ENCODE measurements around the gene INPP4A.

The INPP4A gene

GRCh38 chr2:98448441-98449145, 3.9 kb downstream of the INPP4A start:
- TF ChIP-seq REST (IDR thresholded peaks at IDR 0.05; ENCODE audit: insufficient replicate concordance, low read depth): no peak
- TF ChIP-seq CTCF (IDR thresholded peaks at IDR 0.05; ENCODE audit: insufficient read depth, low read length): no peak
- TF ChIP-seq POLR2AphosphoS5 (IDR thresholded peaks at IDR 0.05; ENCODE audit: low read depth): no peak
- no peak for TF ChIP-seq GABPA (IDR thresholded peaks at IDR 0.05; ENCODE audit: low read depth)
- no peak for TF ChIP-seq SPI1 (IDR thresholded peaks at IDR 0.05; ENCODE audit: borderline replicate concordance, low read depth)
- no peak overlapping the region for H3K27ac ChIP-seq (replicated peaks)
- H3K27me3 ChIP-seq (ENCODE audit: insufficient read depth, poor library complexity, severe bottlenecking): no peaks in the 10 kb centered on the region
- DNase-seq (ENCODE audit: low read depth in 1 of 2, low spot score in 1 of 2): no peak
- no peak overlapping the region for H3K4me3 ChIP-seq (replicated peaks; ENCODE audit: insufficient read depth, low read length)

DNA sequence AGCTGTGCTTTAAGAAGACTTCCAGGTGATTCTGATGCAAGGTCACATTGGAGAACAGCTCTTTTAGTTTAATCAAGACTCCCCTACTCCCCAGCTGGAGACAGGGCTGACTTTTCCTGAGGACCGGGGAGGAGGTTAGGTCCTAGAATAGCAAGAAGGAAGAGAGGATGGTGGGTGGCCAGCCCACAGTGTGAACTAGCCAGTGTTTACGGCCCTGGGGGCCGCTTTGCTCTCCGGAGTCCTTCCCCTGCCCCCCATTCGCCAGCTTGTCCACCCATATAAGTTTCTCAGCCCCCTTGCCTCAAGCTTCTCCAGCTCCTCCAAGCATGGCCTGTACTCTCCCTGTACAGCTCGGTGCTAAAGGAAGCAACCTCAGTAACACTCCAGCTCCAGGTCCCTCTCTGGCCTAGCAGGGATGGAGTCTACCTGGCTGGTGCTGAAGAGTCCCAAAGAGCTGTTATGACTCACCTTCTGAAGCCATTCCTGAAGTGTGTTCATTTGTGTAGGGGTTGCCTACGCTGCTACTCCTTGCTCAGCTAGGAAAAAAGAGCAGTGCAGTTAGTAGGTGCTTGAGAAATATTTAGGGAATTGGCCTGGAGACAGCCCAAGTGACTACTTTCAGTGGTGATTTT, 7.9 kb downstream of the INPP4A start:
- DNase-seq (ENCODE audit: low read depth in 1 of 2, low spot score in 1 of 2): no peak
- no peak for TF ChIP-seq POLR2AphosphoS5 (IDR thresholded peaks at IDR 0.05; ENCODE audit: low read depth)
- TF ChIP-seq CTCF (IDR thresholded peaks at IDR 0.05; ENCODE audit: insufficient read depth, low read length): no peak
- no peak for TF ChIP-seq GABPA (IDR thresholded peaks at IDR 0.05; ENCODE audit: low read depth)
- TF ChIP-seq SPI1 (IDR thresholded peaks at IDR 0.05; ENCODE audit: borderline replicate concordance, low read depth): no peak
- TF ChIP-seq REST (IDR thresholded peaks at IDR 0.05; ENCODE audit: insufficient replicate concordance, low read depth): no peak
- H3K4me3 ChIP-seq (replicated peaks; ENCODE audit: insufficient read depth, low read length): no peak overlapping the region
- no peaks in the 10 kb centered on the region for H3K27me3 ChIP-seq (ENCODE audit: insufficient read depth, poor library complexity, severe bottlenecking)
- peak overlapping the region; percentile 57 for H3K27ac ChIP-seq (replicated peaks)

- Histone ChIP-seq H3K27ac (replicated peaks) (peak overlapping the region; percentile 57), H3K4me3 (replicated peaks; ENCODE audit: insufficient read depth, low read length) (no peak overlapping the region), H3K27me3 (ENCODE audit: insufficient read depth, poor library complexity, severe bottlenecking) (no peaks in the 10 kb centered on the region)
- no peak for TF ChIP-seq CTCF (IDR thresholded peaks at IDR 0.05; ENCODE audit: insufficient read depth, low read length)
- no peak for TF ChIP-seq GABPA (IDR thresholded peaks at IDR 0.05; ENCODE audit: low read depth)
- TF ChIP-seq REST (IDR thresholded peaks at IDR 0.05; ENCODE audit: insufficient replicate concordance, low read depth): no peak
- TF ChIP-seq POLR2AphosphoS5 (IDR thresholded peaks at IDR 0.05; ENCODE audit: low read depth): no peak
- TF ChIP-seq SPI1 (IDR thresholded peaks at IDR 0.05; ENCODE audit: borderline replicate concordance, low read depth): no peak
- DNase-seq (ENCODE audit: low read depth in 1 of 2, low spot score in 1 of 2): peak in 1 of 2 experiments; percentile 51
These were observed 8.4 kb downstream of the INPP4A start for GRCh38 chr2:98453083-98453482.

Data from HL-60 (cell line).